ENCODE data around the gene SPATA22.
"Not testable (repeated sequence)": the region's sequence is repeated elsewhere in the genome, so short reads cannot be mapped to it uniquely, and the experiment has no call there.

Gene SPATA22, protein sequence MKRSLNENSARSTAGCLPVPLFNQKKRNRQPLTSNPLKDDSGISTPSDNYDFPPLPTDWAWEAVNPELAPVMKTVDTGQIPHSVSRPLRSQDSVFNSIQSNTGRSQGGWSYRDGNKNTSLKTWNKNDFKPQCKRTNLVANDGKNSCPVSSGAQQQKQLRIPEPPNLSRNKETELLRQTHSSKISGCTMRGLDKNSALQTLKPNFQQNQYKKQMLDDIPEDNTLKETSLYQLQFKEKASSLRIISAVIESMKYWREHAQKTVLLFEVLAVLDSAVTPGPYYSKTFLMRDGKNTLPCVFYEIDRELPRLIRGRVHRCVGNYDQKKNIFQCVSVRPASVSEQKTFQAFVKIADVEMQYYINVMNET
- total RNA-seq: 0 reads per million in 2 donors

DNA sequence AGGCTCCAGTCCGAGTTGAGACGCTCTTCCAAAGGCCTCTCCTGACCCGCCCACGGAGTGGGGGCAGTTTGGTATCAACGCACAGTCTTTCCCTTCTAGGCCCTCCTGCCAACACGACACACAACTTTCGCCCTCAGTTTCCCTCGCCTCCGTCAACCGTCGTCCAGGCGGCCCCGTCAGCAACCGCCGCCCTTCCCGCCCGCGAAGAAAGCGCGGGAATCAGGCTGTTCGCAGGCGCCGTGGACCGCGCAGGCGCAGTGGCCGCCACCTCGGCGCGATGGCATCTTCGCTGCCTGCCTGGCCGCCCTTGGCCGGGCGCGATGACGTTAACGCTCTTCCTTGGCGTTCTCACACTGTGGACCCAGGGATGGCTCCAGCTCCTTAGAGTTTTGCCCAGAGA is at the start of gene SPATA22:
SPATA22 (minus strand) TSS at position 221 of the 400 bp plus-strand sequence. CDS start 2,494 bp downstream, outside the sequence.
- no peak for DNase-seq

- not testable (repeated sequence) for DNase-seq
Measured at GRCh38 chr17:3519472-3519871, 47.9 kb upstream of the SPATA22 start.

DNA sequence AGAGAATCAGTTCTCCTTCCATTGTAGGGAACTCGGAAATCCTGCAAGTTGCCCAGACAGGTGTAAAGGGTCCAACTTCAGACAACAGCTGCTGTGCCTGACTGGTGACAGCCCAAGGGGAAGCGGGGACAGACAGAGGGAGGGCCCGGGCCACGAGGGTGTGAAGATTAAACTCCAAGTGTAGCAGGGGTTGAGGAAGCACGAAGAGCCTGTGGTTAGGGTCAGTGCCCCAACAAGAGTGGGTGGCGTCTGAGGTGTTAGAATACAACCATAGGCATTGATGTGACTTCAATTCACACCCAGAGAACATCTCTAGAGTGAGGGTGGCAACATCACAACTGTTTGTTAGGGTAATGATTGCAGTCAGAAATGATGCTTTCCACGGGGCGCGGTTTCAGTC is 43.3 kb upstream of the SPATA22 start:
- no peak for DNase-seq

GRCh38 chr17:3514167-3514566 is 42.5 kb upstream of the SPATA22 start:
- DNase-seq: not testable (repeated sequence)

DNA sequence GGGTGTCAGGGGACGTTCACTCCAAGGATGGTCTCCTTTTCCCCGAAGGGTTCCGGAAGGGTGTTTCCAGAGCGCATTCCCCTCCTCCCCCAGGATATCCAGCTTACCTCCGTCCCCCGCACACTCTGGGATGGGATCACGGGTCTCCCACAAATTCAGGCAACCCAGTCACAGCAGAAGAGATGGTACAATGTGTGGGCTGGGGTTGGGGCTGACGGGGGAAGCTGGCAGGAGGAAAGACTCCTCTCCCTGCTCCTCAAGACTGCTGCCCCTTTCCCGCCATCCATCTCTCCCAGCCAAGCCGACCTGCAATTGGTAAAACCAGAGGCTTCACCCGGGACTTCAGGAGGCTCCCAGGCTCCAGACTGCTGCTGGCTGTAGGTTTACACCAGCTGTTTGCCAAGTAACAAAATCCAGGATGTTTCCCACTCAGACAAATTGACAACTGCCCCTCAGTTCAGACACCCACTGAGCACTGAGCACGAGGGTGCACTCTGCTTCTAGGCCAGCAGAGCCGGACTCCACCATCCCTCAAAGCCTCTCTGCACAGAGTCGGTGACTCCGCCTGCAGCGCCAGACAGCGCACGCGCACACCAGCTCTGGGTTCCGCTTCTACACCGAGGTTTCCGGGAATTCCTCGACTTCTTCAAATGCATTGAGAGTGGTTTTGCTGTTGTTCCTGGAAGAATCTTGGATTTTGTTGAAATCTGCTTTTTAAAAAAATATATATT is 41.9 kb upstream of the SPATA22 start:
- DNase-seq: no peak

- no peak for DNase-seq
Measured at GRCh38 chr17:3512505-3513171, 41.0 kb upstream of the SPATA22 start.

GRCh38 chr17:3511852-3512504 is 40.4 kb upstream of the SPATA22 start:
- DNase-seq: no peak

DNA sequence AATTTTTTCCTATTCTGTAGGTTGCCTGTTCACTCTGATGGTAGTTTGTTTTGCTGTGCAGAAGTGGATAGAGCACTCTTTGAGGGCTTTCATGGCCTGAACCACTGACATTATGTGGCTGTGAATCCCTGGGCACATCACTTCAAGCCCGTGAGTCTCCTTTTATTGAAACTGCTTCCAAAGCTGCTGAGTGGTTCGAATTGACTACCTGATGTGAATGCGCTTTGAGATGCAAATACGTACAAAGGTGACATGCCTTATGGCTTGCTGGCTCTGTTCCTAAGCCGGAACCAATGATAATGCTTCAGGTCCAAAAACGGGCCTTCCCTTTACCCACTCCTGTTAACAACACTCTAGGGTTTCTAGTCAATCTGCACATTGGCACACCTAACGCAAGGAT is 38.5 kb upstream of the SPATA22 start:
- DNase-seq: no peak

DNA sequence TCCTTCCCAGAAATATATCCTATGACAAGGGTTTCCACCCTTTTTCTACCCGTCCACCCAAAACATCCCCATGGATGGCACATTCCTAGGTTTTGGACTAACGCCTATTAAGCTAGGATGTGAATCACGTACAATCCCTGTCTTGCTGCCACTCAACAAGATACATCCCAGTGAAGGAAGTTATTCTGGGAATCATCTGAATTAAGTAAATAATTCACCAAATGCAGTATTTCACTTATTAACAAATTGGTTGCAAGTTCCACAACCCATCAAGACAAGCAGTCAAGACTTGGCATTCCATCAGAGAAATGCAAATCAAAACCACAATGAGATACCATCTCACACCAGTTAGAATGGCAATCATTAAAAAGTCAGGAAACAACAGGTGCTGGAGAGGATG is 36.2 kb upstream of the SPATA22 start:
- DNase-seq: no peak

- no peak for DNase-seq
Measured at GRCh38 chr17:3507071-3507470, 35.5 kb upstream of the SPATA22 start.

GRCh38 chr17:3506054-3506453 is 34.4 kb upstream of the SPATA22 start:
- DNase-seq: no peak

DNA sequence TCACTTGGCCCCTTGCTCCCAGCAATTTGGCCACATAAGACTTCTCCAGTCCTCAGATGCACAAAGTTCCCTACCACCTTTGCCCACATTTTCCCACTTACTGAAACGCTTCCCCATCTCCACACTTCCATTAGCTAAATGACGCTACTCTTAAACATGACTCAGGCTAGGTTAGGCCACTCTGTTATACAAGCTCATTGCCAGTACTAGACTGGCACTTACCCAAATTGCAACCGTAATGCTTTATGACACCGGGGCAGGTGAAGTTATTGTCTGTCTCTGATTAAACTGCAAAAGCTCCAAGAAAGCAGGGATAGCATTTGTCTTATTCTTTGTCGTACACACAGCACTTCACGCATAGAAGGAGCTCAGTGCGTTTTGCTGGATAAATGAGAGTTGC is 33.4 kb upstream of the SPATA22 start:
- DNase-seq: no peak

DNA sequence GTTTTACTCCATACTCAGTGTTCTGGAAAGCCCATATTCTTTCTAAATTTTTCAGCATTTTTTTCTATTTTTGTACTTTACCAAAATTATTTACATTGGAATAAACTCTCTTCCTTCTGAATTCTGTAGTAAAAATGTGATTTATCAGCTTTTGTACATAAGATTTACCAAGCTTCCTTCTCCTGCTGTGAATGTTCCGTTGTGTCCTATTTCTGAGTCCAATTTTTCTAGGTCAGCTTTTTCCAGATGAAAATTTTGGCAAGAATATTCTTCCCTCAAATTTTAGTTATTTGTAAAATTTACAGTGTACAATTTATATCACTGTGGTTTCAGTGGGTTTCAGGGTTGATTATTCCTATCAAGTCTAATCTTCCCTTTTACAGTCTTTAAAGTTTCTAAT is 31.7 kb upstream of the SPATA22 start:
- no peak for DNase-seq

DNA sequence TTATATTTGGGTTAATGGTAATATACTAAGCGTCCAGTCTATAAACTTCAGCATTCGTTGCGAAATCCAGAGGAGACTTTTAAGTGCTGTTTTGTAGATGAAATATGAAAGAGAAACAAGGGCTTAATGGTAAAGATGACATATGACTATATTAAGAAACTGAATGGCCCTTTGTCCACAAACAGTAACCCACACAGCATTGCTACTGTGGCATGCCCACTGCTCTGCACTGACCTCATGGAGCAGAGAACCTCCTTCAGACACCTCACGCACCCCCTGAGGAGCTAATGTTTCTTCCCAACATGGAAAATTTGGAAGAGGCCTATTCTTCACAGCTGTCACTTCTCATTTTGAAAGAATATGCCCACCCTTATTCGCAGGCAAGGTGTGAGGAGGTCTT is 30.8 kb upstream of the SPATA22 start:
- no peak for DNase-seq

- DNase-seq: no peak
Measured at GRCh38 chr17:3501344-3501743, 29.7 kb upstream of the SPATA22 start.

DNA sequence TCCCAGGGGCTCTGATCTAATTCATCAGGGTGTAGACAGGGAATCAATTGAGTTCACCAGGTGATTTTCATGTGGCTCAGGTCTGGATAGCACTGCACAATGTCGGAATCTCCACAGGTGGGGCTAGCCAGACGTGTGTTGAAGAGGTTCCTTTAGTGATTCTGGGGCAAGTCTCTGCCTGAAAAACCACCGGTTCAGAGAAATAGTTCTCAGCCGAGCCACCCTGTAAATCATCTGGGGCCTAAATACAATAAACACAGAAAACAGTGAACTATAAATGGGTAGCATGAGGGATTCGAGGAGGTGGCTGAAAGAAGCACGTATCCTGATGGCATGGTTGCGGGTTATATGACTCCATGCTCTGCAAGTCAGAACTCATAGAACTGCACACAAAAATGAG is 25.5 kb upstream of the SPATA22 start:
- DNase-seq: no peak

DNA sequence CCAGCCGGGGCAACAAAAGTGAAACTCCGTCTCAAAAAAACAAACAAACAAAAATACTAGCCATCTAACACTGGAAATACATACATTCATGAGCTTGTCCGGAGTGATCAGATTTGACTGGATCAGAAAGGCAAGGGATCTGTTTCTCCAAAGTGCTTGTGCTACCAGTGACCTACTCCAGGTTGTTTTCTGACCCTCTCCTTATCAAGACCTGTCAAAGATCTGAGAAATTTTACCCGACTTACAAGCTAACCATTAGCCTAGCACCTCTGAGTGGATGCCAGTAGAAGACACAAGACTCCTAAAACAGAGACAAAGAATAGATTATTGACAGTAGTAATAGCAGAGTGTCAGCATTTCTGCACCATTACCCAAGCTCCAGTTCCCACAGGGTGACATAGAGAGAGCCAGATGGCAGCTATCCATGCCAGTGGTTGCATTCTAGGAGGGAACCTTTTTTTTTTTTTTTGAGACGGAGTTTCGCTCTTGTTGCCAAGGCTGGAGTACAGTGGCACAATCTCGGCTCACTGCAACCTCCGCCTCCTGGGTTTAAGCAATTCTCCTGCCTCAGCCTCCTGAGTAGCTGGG is 14.0 kb upstream of the SPATA22 start:
- no peak for DNase-seq

DNA sequence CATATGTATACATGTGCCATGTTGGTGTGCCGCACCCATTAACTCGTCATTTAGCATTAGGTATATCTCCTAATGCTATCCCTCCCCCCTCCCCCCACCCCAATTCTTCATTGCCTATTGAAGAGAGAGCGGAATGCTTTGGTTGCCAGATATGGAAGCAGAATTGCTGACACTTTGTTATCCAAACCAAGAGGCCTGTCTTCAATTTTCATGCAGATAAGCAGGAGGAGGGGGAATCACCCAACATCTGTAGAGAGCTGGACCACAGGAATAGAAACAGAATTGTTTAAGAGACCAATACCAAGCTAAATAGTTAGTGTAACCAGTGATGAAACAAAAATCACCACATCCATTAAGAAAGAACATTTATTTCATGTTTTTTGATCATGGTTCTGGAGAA is 11.2 kb upstream of the SPATA22 start:
- no peak for DNase-seq

- no peak for DNase-seq
Measured at GRCh38 chr17:3479988-3480387, 8.4 kb upstream of the SPATA22 start.

DNA sequence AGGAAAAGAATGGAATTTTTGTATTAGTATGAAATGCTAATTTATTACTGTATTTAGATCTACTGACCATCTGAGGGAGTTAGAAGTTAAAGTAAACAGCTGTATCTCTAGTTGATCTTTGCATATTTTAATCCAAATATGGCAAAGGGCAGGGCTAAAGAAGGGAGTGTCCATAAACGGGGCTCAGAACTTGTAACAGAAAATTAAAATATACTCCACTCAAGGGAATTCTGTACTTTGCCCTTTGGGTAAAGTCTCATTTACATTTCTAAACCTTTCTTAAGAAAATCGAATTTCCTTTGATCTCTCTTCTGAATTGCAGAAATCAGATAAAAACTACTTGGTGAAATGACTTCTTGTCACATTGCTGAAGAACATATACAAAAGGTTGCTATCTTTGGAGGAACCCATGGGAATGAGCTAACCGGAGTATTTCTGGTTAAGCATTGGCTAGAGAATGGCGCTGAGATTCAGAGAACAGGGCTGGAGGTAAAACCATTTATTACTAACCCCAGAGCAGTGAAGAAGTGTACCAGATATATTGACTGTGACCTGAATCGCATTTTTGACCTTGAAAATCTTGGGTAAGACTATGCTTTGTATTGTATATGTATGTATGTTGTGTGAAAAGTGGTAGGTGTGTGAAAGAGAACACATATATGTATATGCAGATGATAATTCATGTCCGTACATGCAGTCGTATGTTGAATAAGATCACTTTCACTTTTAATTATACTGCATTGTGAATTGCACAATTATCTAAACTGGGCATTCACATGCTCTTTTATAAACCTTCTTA is 4.4 kb upstream of the SPATA22 start, which contains the start of gene ASPA:
ASPA (plus strand) TSS at position 186 of the 799 bp plus-strand sequence; CDS start at position 349, 163 bp downstream.
- no peak for DNase-seq

DNA sequence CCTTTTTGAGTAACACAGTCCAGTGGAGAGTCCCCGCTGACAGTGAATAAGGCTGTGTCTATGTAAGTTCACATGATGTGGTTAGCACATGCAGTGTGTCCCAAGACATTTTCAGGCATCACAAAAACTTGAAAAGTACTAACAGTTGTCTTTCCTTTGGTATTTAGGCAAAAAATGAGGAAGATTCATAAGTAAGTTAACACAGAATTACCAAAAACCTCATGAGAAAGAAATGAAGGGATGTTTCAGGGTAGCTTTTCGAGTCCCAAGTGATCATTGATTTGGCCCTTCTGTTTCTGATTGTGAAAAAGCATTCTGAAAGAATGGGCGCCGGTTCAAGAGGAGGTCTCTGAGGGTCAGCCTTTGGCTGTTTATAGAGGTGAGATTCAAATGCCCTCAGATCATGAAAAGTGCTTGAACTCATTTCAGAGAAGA is 3.6 kb upstream of the SPATA22 start:
- DNase-seq: no peak

DNA sequence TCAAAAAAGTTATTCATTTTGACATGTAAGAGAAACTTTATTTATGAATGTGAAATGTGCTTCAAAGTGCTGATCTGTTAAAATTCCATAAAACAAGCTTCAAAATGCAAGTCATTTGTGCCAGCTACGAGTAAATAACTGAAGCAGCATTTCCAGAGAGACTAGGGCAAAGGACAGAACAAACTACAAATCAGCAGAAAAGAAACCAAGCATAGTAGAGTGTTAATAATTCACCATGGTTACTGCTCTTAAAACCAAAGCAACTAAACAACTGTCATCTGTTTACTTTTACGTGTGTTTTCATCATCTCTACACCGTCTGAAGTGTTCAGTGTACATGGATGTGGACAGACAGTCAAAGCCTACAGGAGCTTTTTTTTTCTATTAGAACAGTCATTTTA is 2.6 kb upstream of the SPATA22 start:
- DNase-seq: no peak
